Measurements from ENCODE around the gene PAX1.

Gene PAX1

GRCh38 chr20:21739682-21740081, 34.2 kb downstream of the PAX1 start:
- no peak for DNase-seq

GRCh38 chr20:21741266-21741665, 35.8 kb downstream of the PAX1 start:
- DNase-seq: no peak

- DNase-seq: no peak
Observed at GRCh38 chr20:21762646-21763045, 57.2 kb downstream of the PAX1 start.

GRCh38 chr20:21767200-21767738, 61.8 kb downstream of the PAX1 start:
- no peak for DNase-seq

GRCh38 chr20:21767739-21768223, 62.3 kb downstream of the PAX1 start:
- DNase-seq: no peak
